ENCODE data around the gene NELFB.

NELFB gene

DNA sequence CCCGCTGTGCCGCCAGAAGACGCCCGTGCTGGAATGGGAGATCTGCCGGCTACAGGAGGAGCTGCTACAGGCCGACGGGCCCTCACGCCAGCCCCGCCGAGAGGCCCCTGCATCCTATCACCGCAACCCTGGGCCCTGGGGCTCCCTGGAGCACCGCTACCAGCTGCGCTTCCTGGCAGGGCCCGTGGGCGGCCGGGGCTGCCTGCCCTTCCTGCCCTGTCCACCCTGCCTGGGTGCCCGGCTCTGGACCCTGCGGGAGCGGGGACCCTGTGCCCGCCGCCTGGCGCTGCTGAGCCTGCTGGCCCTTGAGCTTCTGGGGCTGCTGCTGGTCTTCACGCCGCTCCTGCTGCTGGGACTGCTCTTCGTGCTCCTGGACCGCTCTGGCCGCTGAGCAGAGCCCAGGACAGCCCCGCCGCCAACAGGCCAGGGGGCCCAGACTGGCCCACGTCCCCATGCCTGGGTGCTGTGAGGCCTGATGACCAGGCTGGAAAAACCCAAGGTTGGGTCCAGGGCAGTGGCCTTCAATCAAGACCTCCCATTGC is 36.8 kb upstream of the NELFB start:
- Histone ChIP-seq H3K4me1 (ENCODE audit: insufficient read depth, low read length) (no peaks in the 10 kb centered on the region; the same call in 1 of the 2 replicates), H3K27ac (ENCODE audit: low read depth, low read length) (no peak overlapping the region), H3K27me3 (ENCODE audit: insufficient read depth, low read length) (peaks cover 10% of the 10 kb centered on the region), H3K9ac (ENCODE audit: low read depth, low read length) (no peak overlapping the region), H3K36me3 (ENCODE audit: insufficient read depth, low read length) (peaks cover 23% of the 10 kb centered on the region), H3K4me3 (ENCODE audit: low read length) (no peak overlapping the region), H3K9me3 (ENCODE audit: insufficient read depth, low read depth, low read length) (no peaks in the 10 kb centered on the region)
- WGBS, result 94% methylated on average over 30 of the region's 30 CpGs

GRCh38 chr9:137218754-137219271 is 36.3 kb upstream of the NELFB start:
- no peaks in the 10 kb centered on the region; the same call in 1 of the 2 replicates for H3K4me1 ChIP-seq (ENCODE audit: insufficient read depth, low read length)

DNA sequence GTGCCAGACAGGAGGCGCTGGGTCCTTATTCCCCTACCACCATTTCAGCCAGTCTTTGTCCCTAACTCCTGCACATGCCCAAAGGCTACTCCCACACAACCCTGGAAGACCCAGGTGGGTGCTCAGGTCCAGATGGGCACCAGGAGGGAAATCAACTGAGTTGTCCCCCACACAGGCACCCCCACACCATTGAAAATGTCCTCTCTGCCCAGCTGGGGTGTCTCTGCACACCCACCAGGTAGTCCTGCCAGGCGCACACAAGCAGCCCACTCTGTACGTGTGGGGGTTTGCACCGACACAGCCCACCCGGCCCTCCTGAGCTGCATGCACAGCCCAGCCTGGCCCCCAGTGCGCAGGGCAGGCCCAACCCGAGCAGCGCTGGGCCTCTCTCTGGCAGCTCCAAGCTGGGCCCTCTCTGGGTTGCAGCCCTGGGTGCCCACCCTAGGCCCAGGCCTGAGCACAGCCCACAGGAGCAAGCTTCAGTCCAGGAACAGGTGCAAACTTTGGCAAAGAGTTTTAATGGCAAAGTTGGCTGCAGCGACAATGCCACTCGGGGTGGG is 35.3 kb upstream of the NELFB start:
- Histone ChIP-seq H3K4me3 (ENCODE audit: low read length) (no peak overlapping the region), H3K4me1 (ENCODE audit: insufficient read depth, low read length) (no peaks in the 10 kb centered on the region; the same call in 1 of the 2 replicates)

More at GRCh38 chr9:137218754-137219271, 36.3 kb upstream of the NELFB start:
- Histone ChIP-seq H3K27ac (ENCODE audit: low read depth, low read length) (no peak overlapping the region), H3K9ac (ENCODE audit: low read depth, low read length) (no peak overlapping the region), H3K36me3 (ENCODE audit: insufficient read depth, low read length) (peaks cover 23% of the 10 kb centered on the region), H3K4me3 (ENCODE audit: low read length) (no peak overlapping the region), H3K27me3 (ENCODE audit: insufficient read depth, low read length) (peaks cover 10% of the 10 kb centered on the region), H3K9me3 (ENCODE audit: insufficient read depth, low read depth, low read length) (no peaks in the 10 kb centered on the region)
- WGBS, result 63% methylated on average over 12 of the region's 12 CpGs

GRCh38 chr9:137220317-137221094 is 34.6 kb upstream of the NELFB start:
- H3K4me1 ChIP-seq (ENCODE audit: insufficient read depth, low read length), result no peaks in the 10 kb centered on the region; the same call in 1 of the 2 replicates
- 91% methylated on average over 52 of the region's 52 CpGs for WGBS
- no peak overlapping the region for H3K4me3 ChIP-seq (ENCODE audit: low read length)

More for the DNA sequence above, 35.3 kb upstream of the NELFB start:
- no peak overlapping the region for H3K27ac ChIP-seq (ENCODE audit: low read depth, low read length)
- H3K9me3 ChIP-seq (ENCODE audit: insufficient read depth, low read depth, low read length), result no peaks in the 10 kb centered on the region
- peaks cover 15% of the 10 kb centered on the region for H3K36me3 ChIP-seq (ENCODE audit: insufficient read depth, low read length)
- 94% methylated on average over 10 of the region's 10 CpGs for WGBS
- no peak overlapping the region for H3K9ac ChIP-seq (ENCODE audit: low read depth, low read length)
- H3K27me3 ChIP-seq (ENCODE audit: insufficient read depth, low read length), result peaks cover 10% of the 10 kb centered on the region

GRCh38 chr9:137221095-137221505 is 34.0 kb upstream of the NELFB start:
- 80% methylated on average over 13 of the region's 14 CpGs for WGBS
- H3K27me3 ChIP-seq (ENCODE audit: insufficient read depth, low read length), result peaks cover 10% of the 10 kb centered on the region
- no peaks in the 10 kb centered on the region; the same call in 1 of the 2 replicates for H3K4me1 ChIP-seq (ENCODE audit: insufficient read depth, low read length)
- H3K9ac ChIP-seq (ENCODE audit: low read depth, low read length), result no peak overlapping the region
- no peaks in the 10 kb centered on the region for H3K9me3 ChIP-seq (ENCODE audit: insufficient read depth, low read depth, low read length)
- H3K27ac ChIP-seq (ENCODE audit: low read depth, low read length), result no peak overlapping the region
- H3K36me3 ChIP-seq (ENCODE audit: insufficient read depth, low read length), result 0 out of 2 replicates have a peak, but pooled peaks cover 3% of the 10 kb centered on the region
- peak overlapping the region; percentile 83 for H3K4me3 ChIP-seq (ENCODE audit: low read length)

More at GRCh38 chr9:137220317-137221094, 34.6 kb upstream of the NELFB start:
- Histone ChIP-seq H3K9me3 (ENCODE audit: insufficient read depth, low read depth, low read length) (no peaks in the 10 kb centered on the region), H3K9ac (ENCODE audit: low read depth, low read length) (no peak overlapping the region), H3K27me3 (ENCODE audit: insufficient read depth, low read length) (peaks cover 10% of the 10 kb centered on the region), H3K27ac (ENCODE audit: low read depth, low read length) (no peak overlapping the region), H3K36me3 (ENCODE audit: insufficient read depth, low read length) (peaks cover 9% of the 10 kb centered on the region)

DNA sequence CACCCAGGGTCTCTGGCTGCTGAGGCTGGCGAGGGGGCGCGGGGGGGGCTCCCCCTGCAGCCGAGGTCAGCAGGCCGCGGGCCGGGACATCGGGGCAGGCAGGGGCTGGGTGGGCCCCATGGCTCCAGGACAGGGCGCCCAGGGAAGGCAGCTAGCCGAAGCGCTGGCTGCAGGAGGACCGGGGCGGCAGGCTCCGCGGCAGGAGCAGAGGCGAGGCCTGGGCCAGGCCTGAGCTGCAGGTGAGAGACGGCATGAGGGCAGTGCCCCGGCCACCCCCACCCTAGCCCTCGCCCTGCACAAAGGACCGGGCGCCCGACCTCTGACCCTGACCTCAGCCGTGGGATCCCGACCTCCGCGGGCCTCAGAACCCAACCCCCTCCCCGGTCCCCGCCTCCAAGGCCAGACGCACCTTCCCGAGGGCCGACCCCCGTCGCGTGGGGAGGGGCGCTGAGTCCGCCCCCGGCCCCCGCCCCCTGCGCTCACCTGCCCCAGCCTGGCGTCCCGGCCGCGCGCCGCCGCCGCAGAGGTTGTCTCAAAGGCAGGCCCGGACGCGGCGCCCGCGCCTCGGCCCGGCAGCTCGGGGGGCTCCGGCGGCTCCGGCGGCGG is 33.5 kb upstream of the NELFB start:
- Histone ChIP-seq H3K4me3 (ENCODE audit: low read length) (peak overlapping the region; percentile 83), H3K27ac (ENCODE audit: low read depth, low read length) (no peak overlapping the region), H3K9me3 (ENCODE audit: insufficient read depth, low read depth, low read length) (no peaks in the 10 kb centered on the region), H3K36me3 (ENCODE audit: insufficient read depth, low read length) (no peaks in the 10 kb centered on the region), H3K4me1 (ENCODE audit: insufficient read depth, low read length) (no peaks in the 10 kb centered on the region; the same call in 1 of the 2 replicates), H3K9ac (ENCODE audit: low read depth, low read length) (0 out of 2 replicates have a peak overlapping the region, but pooled peaks have one; percentile 5), H3K27me3 (ENCODE audit: insufficient read depth, low read length) (peaks cover 10% of the 10 kb centered on the region)
- WGBS, result 4% methylated on average over 61 of the region's 61 CpGs

DNA sequence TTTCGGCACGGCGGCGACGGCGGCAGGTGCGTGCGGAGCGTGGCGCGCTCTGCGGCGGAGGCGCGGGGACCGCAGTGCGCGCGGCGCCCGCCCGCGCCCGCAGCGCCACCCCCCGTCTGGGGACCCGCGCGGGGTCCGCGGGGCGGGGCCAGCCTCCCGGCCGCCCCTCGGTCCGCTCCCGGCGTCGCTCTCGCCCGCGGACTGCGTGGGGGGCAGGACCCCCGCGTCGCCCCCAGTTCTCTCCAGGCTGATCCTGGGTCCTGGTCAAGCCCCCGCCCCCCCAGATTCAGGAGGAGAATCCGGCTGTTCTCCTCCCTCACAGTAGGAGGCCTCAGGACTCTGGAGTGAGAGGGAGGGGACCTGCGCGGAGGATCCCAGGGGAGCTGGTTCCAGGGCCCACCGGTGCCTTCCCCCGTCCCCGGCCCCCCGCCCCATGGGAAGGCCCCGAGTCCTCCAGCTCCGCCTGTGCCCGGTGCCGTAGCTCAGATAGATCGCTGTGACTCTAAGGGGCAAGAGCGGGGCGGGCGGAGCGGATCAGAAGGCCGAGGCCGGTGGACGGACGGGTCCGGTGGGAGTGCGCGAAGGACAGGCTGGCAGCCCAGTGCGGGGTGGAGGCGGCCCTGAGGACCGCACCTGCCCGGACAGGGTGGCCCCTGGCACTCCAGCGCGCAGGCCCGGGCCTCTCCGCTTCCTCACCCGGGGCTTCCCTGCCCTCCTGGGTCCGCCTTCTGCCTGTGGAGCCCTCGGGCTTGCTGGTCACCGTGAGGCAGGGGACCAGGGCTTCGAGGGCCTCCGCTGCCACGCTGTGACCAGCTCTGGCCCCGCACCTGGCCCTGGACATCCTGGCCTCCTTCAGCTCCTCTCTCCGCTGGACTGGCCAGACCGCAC is 32.7 kb upstream of the NELFB start, which contains the start of gene RNF208:
Gene RNF208 (minus strand): TSS at position 51 of the 888 bp plus-strand sequence. CDS start 1,028 bp downstream, outside the sequence.
- whole genome bisulfite sequencing, result 4% methylated on average over 88 of the region's 88 CpGs
- peak within 1 kb of the TSS; percentile 47; the same call in 1 of the 2 replicates for H3K9ac ChIP-seq (ENCODE audit: low read depth, low read length)
- H3K27ac ChIP-seq (ENCODE audit: low read depth, low read length), result no peak within 1 kb of the TSS
- no peaks in the 10 kb centered on the region; the same call in 1 of the 2 replicates for H3K4me1 ChIP-seq (ENCODE audit: insufficient read depth, low read length)
- peak within 1 kb of the TSS; percentile 83 for H3K4me3 ChIP-seq (ENCODE audit: low read length)
- H3K9me3 ChIP-seq (ENCODE audit: insufficient read depth, low read depth, low read length), result no peaks in the 10 kb centered on the region
- peaks cover 10% of the 10 kb centered on the region for H3K27me3 ChIP-seq (ENCODE audit: insufficient read depth, low read length)
- no peaks in the 10 kb centered on the region for H3K36me3 ChIP-seq (ENCODE audit: insufficient read depth, low read length)

DNA sequence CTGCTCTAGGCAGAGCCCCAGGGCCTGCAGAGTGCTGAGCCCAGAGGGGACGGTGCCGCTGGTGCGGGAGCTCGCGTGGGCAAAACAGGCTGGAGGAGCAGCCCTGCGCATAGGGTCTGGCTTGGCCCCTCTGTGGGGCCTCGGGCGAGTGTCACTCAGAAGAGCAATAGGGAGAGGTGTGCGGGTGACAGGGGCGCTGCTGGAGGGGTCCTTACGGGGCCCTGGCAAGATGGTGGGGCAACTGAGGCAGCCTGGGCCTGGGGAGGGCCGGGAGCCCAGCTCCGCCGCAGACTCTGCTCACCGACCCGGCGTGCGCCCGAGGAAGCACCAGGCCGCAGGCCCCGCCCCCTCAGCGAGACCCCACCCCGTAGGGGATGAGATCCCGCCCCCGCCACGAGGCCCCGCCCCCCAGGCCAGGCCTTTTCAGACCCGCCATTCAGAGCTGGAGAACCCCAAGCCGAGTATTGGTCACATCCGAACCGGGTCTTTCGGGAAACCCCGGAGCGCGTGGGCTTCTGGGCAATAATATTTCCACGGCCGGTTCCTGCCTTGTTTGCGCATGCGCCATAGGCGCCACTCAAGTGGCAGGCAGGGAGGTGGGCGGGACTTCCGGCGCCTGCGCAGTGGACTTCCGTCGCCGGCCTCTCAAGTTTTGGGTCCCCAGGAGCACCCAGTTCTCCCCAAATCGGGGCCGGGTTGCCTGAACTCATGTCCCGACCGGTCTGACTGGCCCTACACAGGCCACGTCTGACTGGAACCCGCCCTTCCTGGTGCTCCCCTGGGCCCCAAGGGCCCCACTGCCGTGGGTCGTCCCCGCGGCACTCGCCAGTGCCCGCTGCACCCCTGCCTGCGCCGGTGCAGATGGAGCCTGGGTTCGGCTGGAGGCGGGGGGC is 31.8 kb upstream of the NELFB start:
- no peaks in the 10 kb centered on the region for H3K9me3 ChIP-seq (ENCODE audit: insufficient read depth, low read depth, low read length)
- H3K9ac ChIP-seq (ENCODE audit: low read depth, low read length), result peak overlapping the region; percentile 84
- WGBS, result 2% methylated on average over 63 of the region's 63 CpGs
- no peaks in the 10 kb centered on the region for H3K36me3 ChIP-seq (ENCODE audit: insufficient read depth, low read length)
- peak overlapping the region; percentile 83 for H3K4me3 ChIP-seq (ENCODE audit: low read length)
- H3K27ac ChIP-seq (ENCODE audit: low read depth, low read length), result peak overlapping the region; percentile 83
- peaks cover 10% of the 10 kb centered on the region for H3K27me3 ChIP-seq (ENCODE audit: insufficient read depth, low read length)
- no peaks in the 10 kb centered on the region; the same call in 1 of the 2 replicates for H3K4me1 ChIP-seq (ENCODE audit: insufficient read depth, low read length)

DNA sequence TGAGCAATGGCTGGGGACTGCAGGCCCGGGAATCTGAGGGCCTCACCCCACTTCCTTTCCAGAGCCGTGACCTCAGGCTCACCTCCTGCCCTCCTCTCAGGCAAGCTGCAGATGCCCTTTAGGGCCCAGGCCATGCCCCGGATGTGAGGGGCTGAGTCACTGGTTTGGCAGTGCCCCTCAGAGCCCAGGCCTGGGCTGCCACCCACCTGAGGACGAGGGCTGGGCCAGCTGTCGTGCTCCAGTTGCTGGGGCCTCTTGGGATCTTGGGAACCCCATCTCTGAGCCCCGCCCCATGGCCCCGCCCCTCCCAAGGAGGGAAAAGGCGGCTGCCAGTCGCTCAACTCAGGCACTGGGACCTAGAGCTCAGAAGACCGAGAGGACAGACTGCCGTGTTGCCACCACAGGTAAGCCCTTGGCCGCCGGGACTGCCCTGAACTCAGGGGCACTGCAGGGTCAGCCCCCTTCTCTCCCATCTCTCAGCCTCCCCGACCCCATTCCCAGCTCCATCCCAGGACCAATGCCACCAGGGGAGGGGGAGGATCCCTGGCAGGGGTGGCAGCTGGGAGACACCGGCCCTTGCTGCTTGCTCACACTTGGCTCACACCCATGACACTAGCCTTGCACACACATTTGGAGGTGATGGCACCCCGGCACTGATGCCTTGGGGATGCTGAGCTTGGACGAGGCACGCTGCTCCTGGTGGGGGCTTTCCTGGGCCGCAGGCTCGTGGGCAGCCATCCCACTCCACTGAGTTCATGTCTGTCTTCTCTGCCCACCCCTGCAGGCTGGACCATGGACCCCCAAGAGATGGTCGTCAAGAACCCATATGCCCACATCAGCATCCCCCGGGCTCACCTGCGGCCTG is 30.1 kb upstream of the NELFB start, which contains the start of gene CYSRT1:
Gene CYSRT1 (plus strand): TSS at position 345 of the 865 bp plus-strand sequence. CDS start 448 bp downstream, at position 793.
- peak within 1 kb of the TSS; percentile 84 for H3K9ac ChIP-seq (ENCODE audit: low read depth, low read length)
- no peaks in the 10 kb centered on the region; the same call in 1 of the 2 replicates for H3K4me1 ChIP-seq (ENCODE audit: insufficient read depth, low read length)
- H3K27ac ChIP-seq (ENCODE audit: low read depth, low read length), result no peak within 1 kb of the TSS
- H3K4me3 ChIP-seq (ENCODE audit: low read length), result peak within 1 kb of the TSS; percentile 83
- peaks cover 10% of the 10 kb centered on the region for H3K27me3 ChIP-seq (ENCODE audit: insufficient read depth, low read length)
- H3K9me3 ChIP-seq (ENCODE audit: insufficient read depth, low read depth, low read length), result no peaks in the 10 kb centered on the region
- WGBS, result 80% methylated on average over 23 of the region's 23 CpGs
- no peaks in the 10 kb centered on the region for H3K36me3 ChIP-seq (ENCODE audit: insufficient read depth, low read length)

All from HUES64 (cell line).